K562 (cell line): ENCODE data around the gene PIK3R4. TPM values are rescaled to one million over a fixed set of nuclear protein-coding genes. Genes with fewer than 3 reads are reported as not detected.

Source experiments
- ATAC-seq: fragments of 200-7000 bp; cut with Tn5 transposase; 3 replicates; pipeline ENCODE4 v1.9.1; 2020; ENCODE audit warnings: moderate library complexity
- BruUV-seq: library from RNA; stranded (reverse); fragments of 400-500 nt; replicated peaks from 2 replicates; lab custom pipeline; 2021; lab: Mats Ljungman, UMichigan
- CTCF ChIA-PET: fragments of 300-600 bp; formaldehyde crosslinking; extraction: SDS; loops from one replicate; lab custom pipeline; 2021; ENCODE audit warnings: low intra/inter-chr PET ratio; lab: Yijun Ruan, JAX
- POLR2A ChIA-PET: fragments of 300-600, 350-650 bp; sonication (Branson Sonifier 250); formaldehyde crosslinking; extraction: SDS; loops from one replicate; lab custom pipeline; 2021; ENCODE audit warnings: antibody characterized with exemption, inconsistent platforms; lab: Yijun Ruan, JAX
- DNase-seq, 4 experiments: peaks; one replicate each; pipeline versions ENCODE4 v3.0.0 to v3.0.0-alpha.2; 2011 to 2018; ENCODE audit warnings: low spot score in 3 of 4, mixed read lengths in 3 of 4; ENCODE audit errors: extremely low read depth in 1 of 4
- FAIRE-seq: peaks from 2 replicates; lab custom pipeline; 2011; peaks lifted over from hg19 to GRCh38; lab: Jason Lieb, UNC
- H2AFZ ChIP-seq: 2 replicates; pipeline ENCODE4 v1.6.0; 2011; ENCODE audit warnings: low read depth, low read length, control low read depth, inconsistent platforms
- H3K27ac ChIP-seq: fragments of 200-600 bp; 3 replicates; pipeline ENCODE4 v1.8.0; 2011; ENCODE audit warnings: low read depth, mild to moderate bottlenecking, control low read depth, inconsistent platforms, low read length, moderate library complexity, mixed read lengths; ENCODE audit errors: extremely low read depth
- H3K27me3 ChIP-seq, 2 experiments: fragments of 300-600 bp in 1 of 2; 2 replicates in 1 of 2; 3 replicates in 1 of 2; pipeline versions ENCODE4 v1.6.0 to v1.8.0; 2011; ENCODE audit warnings: inconsistent platforms in 2 of 2, low read length in 2 of 2, mild to moderate bottlenecking in 1 of 2, mixed read lengths in 1 of 2, moderate library complexity in 1 of 2; ENCODE audit not compliant: control insufficient read depth in 2 of 2, insufficient read depth in 2 of 2
- H3K36me3 ChIP-seq: fragments of 300-600 bp; 3 replicates; pipeline ENCODE4 v1.8.0; 2011; ENCODE audit warnings: mild to moderate bottlenecking, low read length, inconsistent platforms; ENCODE audit not compliant: control insufficient read depth, insufficient read depth
- H3K4me1 ChIP-seq, 2 experiments: fragments of 200-600 bp in 1 of 2; replicated peaks in 1 of 2; 2 replicates in 1 of 2; 3 replicates in 1 of 2; pipeline versions ENCODE4 v1.5.1 to v1.8.0; 2011; ENCODE audit warnings: inconsistent platforms in 2 of 2, low read length in 2 of 2, mild to moderate bottlenecking in 1 of 2, mixed read lengths in 1 of 2, moderate library complexity in 1 of 2; ENCODE audit not compliant: control insufficient read depth in 2 of 2, insufficient read depth in 2 of 2
- H3K4me2 ChIP-seq: 2 replicates; pipeline ENCODE4 v1.6.1; 2011; ENCODE audit warnings: low read length, control low read depth, inconsistent platforms, mixed read lengths; ENCODE audit not compliant: insufficient read depth
- H3K4me3 ChIP-seq: fragments of 200-600 bp; sonication (generic), shearing (Covaris generic); 2 replicates; pipeline ENCODE4 v1.5.1; 2016; ENCODE audit warnings: control low read depth, inconsistent platforms
- H3K79me2 ChIP-seq: fragments of 200-600 bp; 3 replicates; pipeline ENCODE4 v1.8.0; 2011; ENCODE audit warnings: low read length, inconsistent platforms; ENCODE audit not compliant: control insufficient read depth, insufficient read depth
- H3K9ac ChIP-seq, 2 experiments: 2 replicates each; pipeline versions ENCODE4 v1.6.0 to v1.6.1; 2011; ENCODE audit warnings: low read depth in 2 of 2, low read length in 2 of 2, control low read depth in 1 of 2, inconsistent platforms in 1 of 2, mild to moderate bottlenecking in 1 of 2, mixed read lengths in 1 of 2; ENCODE audit not compliant: insufficient read depth in 1 of 2
- H3K9me1 ChIP-seq: one replicate; pipeline ENCODE4 v1.6.0; 2011; ENCODE audit warnings: inconsistent platforms, mild to moderate bottlenecking, low read length, moderate library complexity; ENCODE audit not compliant: control insufficient read depth, insufficient read depth
- H3K9me3 ChIP-seq: replicated peaks from 2 replicates; pipeline ENCODE4 v1.5.1; 2011; ENCODE audit warnings: low read depth, low read length, inconsistent platforms; ENCODE audit not compliant: control insufficient read depth, insufficient read depth
- H4K20me1 ChIP-seq: replicated peaks from 2 replicates; pipeline ENCODE4 v1.6.1; 2011; ENCODE audit warnings: low read length, inconsistent platforms, mixed read lengths; ENCODE audit not compliant: control insufficient read depth, insufficient read depth
- CHD1 ChIP-seq: fragments of 200-600 bp; sonication (generic); IDR thresholded peaks from one replicate; pipeline ENCODE4 v1.6.1; 2012; ENCODE audit warnings: mild to moderate bottlenecking, moderate library complexity, low read length, inconsistent platforms
- FOXA3 ChIP-seq, 2 experiments: fragments of 450-650 bp in 1 of 2; sonication (generic) in 1 of 2; formaldehyde crosslinking; IDR thresholded peaks in 1 of 2; conservative IDR thresholded peaks in 1 of 2; 2 replicates each; pipeline versions ENCODE4 v1.4.0 to v1.8.0; 2020 to 2022; ENCODE audit warnings: mild to moderate bottlenecking in 2 of 2, missing genetic modification reagents in 1 of 2
- HDAC1 ChIP-seq, 2 experiments: fragments of 450-650 bp; IDR thresholded peaks; 2 replicates each; pipeline ENCODE4 v1.6.1; 2016 to 2017; ENCODE audit warnings: inconsistent platforms in 1 of 2, mild to moderate bottlenecking in 1 of 2, moderate library complexity in 1 of 2
- NFE2L1 ChIP-seq: fragments of 450-650 bp; IDR thresholded peaks from 2 replicates; pipeline ENCODE4 v1.6.1; 2016; ENCODE audit warnings: missing genetic modification characterization, low read depth, mild to moderate bottlenecking, missing compliant biosample characterization, moderate library complexity, borderline replicate concordance
- REST ChIP-seq, 2 experiments: fragments of 450-650 bp; formaldehyde crosslinking in 1 of 2; IDR thresholded peaks; 2 replicates each; pipeline versions ENCODE4 v1.4.0 to v1.6.1; 2014 to 2020; ENCODE audit warnings: mild to moderate bottlenecking in 2 of 2, borderline replicate concordance in 1 of 2, low read depth in 1 of 2
- TCF3 ChIP-seq: sonication (generic); formaldehyde crosslinking; IDR thresholded peaks from 2 replicates; pipeline ENCODE4 v1.4.0; 2020; ENCODE audit warnings: mild to moderate bottlenecking, missing genetic modification reagents
- ZNF584 ChIP-seq: fragments of 200-800 bp; sonication (Bioruptor generic); IDR thresholded peaks from 2 replicates; pipeline ENCODE4 v1.6.1; 2016; ENCODE audit warnings: low read depth, mild to moderate bottlenecking, missing genetic modification characterization, missing compliant biosample characterization
- ZZZ3 ChIP-seq: fragments of 450-650 bp; IDR thresholded peaks from 2 replicates; pipeline ENCODE4 v1.6.1; 2016; ENCODE audit warnings: antibody characterized with exemption, mild to moderate bottlenecking, moderate library complexity
- WGBS: fragments of 100-300 bp; shearing (Covaris generic); methylation state at CpG from one replicate; pipeline ENCODE4 v1.1.6; 2016; ENCODE audit warnings: low coverage, mixed read lengths; ENCODE audit not compliant: insufficient coverage; ENCODE audit errors: missing lambda C conversion rate; 5-methylcytosine and 5-hydroxymethylcytosine counted together
- in situ Hi-C: fragments of 300-500 bp; cut with MboI; formaldehyde crosslinking; loops from 4 replicates; pipeline ENCODE4 v1.15.0; 2018; ENCODE audit warnings: inconsistent platforms, mixed read lengths
- intact Hi-C: fragments of 100-400 bp; cut with micrococcal nuclease; formaldehyde crosslinking; loops from 2 replicates; pipeline ENCODE4 v1.14.2; 2022
- polyA plus RNA-seq, 8 experiments: library from polyadenylated mRNA; depleted of rRNA in 4 of 8; stranded (reverse) in 5 of 8; unstranded in 3 of 8; fragments of >200 nt; fragmentation: Nextera tagmentation in 2 of 8; fragmentation: Illumina TruSeq in 1 of 8; extraction: Ambion mirVana in 2 of 8; extraction: Trizol in 1 of 8; gene quantifications; 2 replicates each; pipeline versions ENCODE4 v1.2.1 to v1.2.3, GENCODE V29; 2011 to 2014; ENCODE audit warnings: inconsistent platforms in 1 of 8, missing spikeins in 1 of 8
- total RNA-seq, 7 experiments: library from RNA; depleted of rRNA in 6 of 7; stranded (reverse); fragments of >200 nt in 6 of 7; fragmentation: Illumina TruSeq in 2 of 7; extraction: Trizol in 2 of 7; gene quantifications; 2 replicates each; pipeline versions ENCODE4 v1.2.1 to v1.2.3, GENCODE V29; 2011 to 2021; ENCODE audit warnings: low replicate concordance in 1 of 7
- TF ChIP-seq, protein P1 (sequence below): sonication (generic); formaldehyde crosslinking; IDR thresholded peaks from 2 replicates; pipeline ENCODE4 v1.8.0; 2022; ENCODE audit warnings: missing genetic modification reagents, mild to moderate bottlenecking, borderline replicate concordance

The PIK3R4 gene
- total and polyA plus RNA-seq, 9 of the 15 experiments (the other 6 are each of a cell fraction or from before 2014, with no cell fraction given) = 20.6 to 45.8 (median 26.0) TPM

DNA sequence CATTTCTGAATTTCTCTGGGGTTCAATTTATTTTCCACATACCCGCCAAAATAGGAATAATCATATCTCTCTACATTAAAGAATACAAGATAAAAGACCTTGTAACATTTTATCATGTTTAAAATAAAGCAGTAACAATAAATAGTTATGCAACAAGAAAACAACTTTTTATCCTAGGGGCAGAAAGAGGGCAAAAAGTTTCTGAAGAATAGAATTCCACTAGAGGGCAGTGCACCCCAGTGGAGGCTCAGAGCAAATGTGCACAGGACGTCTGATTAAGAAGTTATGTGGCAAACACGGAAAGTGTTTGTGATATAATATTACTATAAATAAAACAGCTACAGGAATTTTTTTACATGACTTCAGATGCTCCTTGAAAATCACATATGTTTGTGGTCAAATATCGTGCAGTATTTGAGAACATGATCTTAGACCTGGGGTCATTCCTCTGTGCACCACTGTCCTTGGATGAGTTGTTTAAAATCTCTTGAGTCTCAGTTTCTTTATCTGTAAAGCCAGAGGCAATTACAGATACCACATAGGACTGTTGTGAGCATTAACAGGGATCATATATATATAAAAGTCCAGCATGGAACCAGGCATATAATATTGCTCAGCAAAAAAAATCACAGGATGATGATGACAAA, 13.2 kb upstream of the PIK3R4 start:
- intact Hi-C loops = loop anchor here (1.0 kb wide), 2 partner anchors 90 to 133 kb away; no protein-coding TSS in a partner anchor
- POLR2A ChIA-PET = no interaction called here
- TF ChIP-seq ZZZ3 (no peak), HDAC1 (IDR thresholded peaks at IDR 0.05) (no peak), NFE2L1 (no peak), CHD1 (no peak), REST (IDR thresholded peaks at IDR 0.05; ENCODE audit: borderline replicate concordance) (peak; percentile 75), REST (CRISPR knock-in tag; IDR thresholded peaks at IDR 0.05; ENCODE audit: low read depth) (no peak), FOXA3 (CRISPR knock-in tag; conservative IDR thresholded peaks at IDR 0.05 in 1 of 2, IDR thresholded peaks at IDR 0.05 in 1 of 2) (no peak), ZNF584 (no peak), TCF3 (no peak)
- TF ChIP-seq, protein P1, sequence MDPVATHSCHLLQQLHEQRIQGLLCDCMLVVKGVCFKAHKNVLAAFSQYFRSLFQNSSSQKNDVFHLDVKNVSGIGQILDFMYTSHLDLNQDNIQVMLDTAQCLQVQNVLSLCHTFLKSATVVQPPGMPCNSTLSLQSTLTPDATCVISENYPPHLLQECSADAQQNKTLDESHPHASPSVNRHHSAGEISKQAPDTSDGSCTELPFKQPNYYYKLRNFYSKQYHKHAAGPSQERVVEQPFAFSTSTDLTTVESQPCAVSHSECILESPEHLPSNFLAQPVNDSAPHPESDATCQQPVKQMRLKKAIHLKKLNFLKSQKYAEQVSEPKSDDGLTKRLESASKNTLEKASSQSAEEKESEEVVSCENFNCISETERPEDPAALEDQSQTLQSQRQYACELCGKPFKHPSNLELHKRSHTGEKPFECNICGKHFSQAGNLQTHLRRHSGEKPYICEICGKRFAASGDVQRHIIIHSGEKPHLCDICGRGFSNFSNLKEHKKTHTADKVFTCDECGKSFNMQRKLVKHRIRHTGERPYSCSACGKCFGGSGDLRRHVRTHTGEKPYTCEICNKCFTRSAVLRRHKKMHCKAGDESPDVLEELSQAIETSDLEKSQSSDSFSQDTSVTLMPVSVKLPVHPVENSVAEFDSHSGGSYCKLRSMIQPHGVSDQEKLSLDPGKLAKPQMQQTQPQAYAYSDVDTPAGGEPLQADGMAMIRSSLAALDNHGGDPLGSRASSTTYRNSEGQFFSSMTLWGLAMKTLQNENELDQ = no peak

More for the DNA sequence above, 13.2 kb upstream of the PIK3R4 start:
- Histone ChIP-seq H3K4me1 (no peaks in the 10 kb centered on the region; a peak in 1 of 5 replicates), H3K9me1 (no peaks in the 10 kb centered on the region), H3K4me2 (no peak overlapping the region), H3K79me2 (no peaks in the 10 kb centered on the region), H3K9me3 (no peaks in the 10 kb centered on the region), H3K4me3 (no peak overlapping the region), H3K36me3 (no peaks in the 10 kb centered on the region), H3K27ac (no peak overlapping the region), H3K27me3 (no peaks in the 10 kb centered on the region), H3K9ac (no peak overlapping the region), H4K20me1 (no peaks in the 10 kb centered on the region), H2AFZ (peak overlapping the region; percentile 1; the same call in 1 of the 2 replicates)
- peak; percentile 88 for FAIRE-seq
- peak; percentile 91 for ATAC-seq
- in situ Hi-C loops = no loop called here
- 0% methylated on average over 4 of the region's 4 CpGs for WGBS
- DNase-seq = peak in 3 of 4 experiments; percentile 8 to 72 (median 42)
- CTCF ChIA-PET = interaction anchor here (0.6 to 4.1 kb wide), 2 partner anchors 132 to 135 kb away, joined by 3 to 26 read pairs; partner anchors contain the start of gene ATP2C1
- BruUV-seq = no TSS peak
